Left cardiac atrium (tissue), 4 donors: ENCODE data around the gene ATP7A. TPM values are rescaled to one million over a fixed set of nuclear protein-coding genes. Genes with fewer than 3 reads are reported as not detected.
"Not testable (repeated sequence)": the region's sequence is repeated elsewhere in the genome, so short reads cannot be mapped to it uniquely, and the experiment has no call there.

Source experiments
- ATAC-seq, 2 donors: fragments of 200-7000 bp; cut with Tn5 transposase; one replicate each; pipeline ENCODE4 v1.9.1; 2020; ENCODE audit warnings: mild to moderate bottlenecking in 2 of 2, moderate library complexity in 2 of 2
- DNase-seq: peaks from one replicate; pipeline ENCODE4 v3.0.0-alpha.2; 2020
- intact Hi-C, 2 donors: fragments of 100-400 bp; cut with DNase I; formaldehyde crosslinking; loops; one replicate each; pipeline versions ENCODE4 v1.14.1 to v1.15.1; 2022 to 2023
- total RNA-seq, 2 donors: library from RNA; stranded (reverse); fragmentation: NEBNext Ultra II Directional; extraction: Animal tissue kit (Norgen Biotek cat#: 25700); gene quantifications; one replicate each; pipeline ENCODE4 v1.2.1, GENCODE V29; 2021
- donor health status: DM: no; HTN: yes; CAD: no.
- donor health status: DM: no; HTN: yes; CAD: no; lungs with severe emphysema.
- donor health status: DM: yes; HTN: yes; CAD: no.
- donor health status: Dilated cardiomyopathy.

The ATP7A gene
- total RNA-seq, 2 donors from 2014 or later, result 6.9 to 8.6 TPM

- ATAC-seq (no peak), DNase-seq (no peak)
- intact Hi-C loops, result loop anchor here in 1 of 2 donors (10.0 kb wide), 1 partner anchor 105 kb away; the partner anchor contains the start of gene ATP7A
These were observed 109.3 kb downstream of the ATP7A start for GRCh38 chrX:78019586-78020483.

- DNase-seq (no peak), ATAC-seq (no peak)
- intact Hi-C loops, result loop anchor here in 1 of 2 donors (10.0 kb wide), 1 partner anchor 110 kb away; the partner anchor contains the start of gene ATP7A
These were observed 114.0 kb downstream of the ATP7A start for GRCh38 chrX:78024349-78025059.

- intact Hi-C loops, result loop anchor here in 1 of 2 donors (10.0 kb wide), 1 partner anchor 113 kb away; the partner anchor contains the start of gene ATP7A
These were observed 117.3 kb downstream of the ATP7A start for GRCh38 chrX:78027798-78028197.

GRCh38 chrX:78029663-78030062 lies 119.2 kb downstream of the ATP7A start:
- ATAC-seq, result no peak
- no peak for DNase-seq
- intact Hi-C loops, result loop anchor here in 1 of 2 donors (10.0 kb wide), 1 partner anchor 115 kb away; the partner anchor contains the start of gene ATP7A

More at GRCh38 chrX:78027798-78028197, 117.3 kb downstream of the ATP7A start:
- ATAC-seq, result no peak
- no peak for DNase-seq

GRCh38 chrX:78035061-78035460 lies 124.6 kb downstream of the ATP7A start:
- intact Hi-C loops, result no loop called here
- no peak for DNase-seq
- ATAC-seq, result no peak

GRCh38 chrX:78037881-78038280 lies 127.4 kb downstream of the ATP7A start:
- ATAC-seq, result no peak
- no peak for DNase-seq
- intact Hi-C loops, result no loop called here

GRCh38 chrX:78042601-78043000 lies 132.1 kb downstream of the ATP7A start:
- ATAC-seq (no peak), DNase-seq (no peak)
- intact Hi-C loops, result no loop called here

- DNase-seq (no peak), ATAC-seq (no peak)
- intact Hi-C loops, result no loop called here
These were observed 135.9 kb downstream of the ATP7A start for GRCh38 chrX:78046362-78046761.

GRCh38 chrX:78048052-78048451 lies 137.6 kb downstream of the ATP7A start:
- ATAC-seq (no peak), DNase-seq (no peak)
- intact Hi-C loops, result no loop called here

- ATAC-seq (no peak), DNase-seq (no peak)
- intact Hi-C loops, result no loop called here
These were observed 153.2 kb downstream of the ATP7A start for GRCh38 chrX:78063687-78064086.

GRCh38 chrX:78064152-78064551 lies 153.7 kb downstream of the ATP7A start:
- DNase-seq, result no peak
- intact Hi-C loops, result no loop called here
- no peak for ATAC-seq

GRCh38 chrX:78064698-78065601 lies 154.5 kb downstream of the ATP7A start:
- intact Hi-C loops, DNase-seq: not testable (repeated sequence)
- peak in 1 of 2 donors; percentile 89 for ATAC-seq

GRCh38 chrX:78066110-78066509 lies 155.6 kb downstream of the ATP7A start:
- intact Hi-C loops, result no loop called here
- no peak for ATAC-seq
- no peak for DNase-seq

GRCh38 chrX:78071331-78071730 lies 160.8 kb downstream of the ATP7A start:
- intact Hi-C loops, result no loop called here
- ATAC-seq, result no peak
- no peak for DNase-seq

- ATAC-seq, intact Hi-C loops, DNase-seq: not testable (repeated sequence)
These were observed 162.9 kb downstream of the ATP7A start for GRCh38 chrX:78073147-78074077.

- intact Hi-C loops, result no loop called here
- ATAC-seq (no peak), DNase-seq (no peak)
These were observed 163.6 kb downstream of the ATP7A start for GRCh38 chrX:78074088-78074487.

GRCh38 chrX:78075787-78076389 lies 165.4 kb downstream of the ATP7A start:
- intact Hi-C loops, result no loop called here
- ATAC-seq (no peak), DNase-seq (no peak)
